Astrocyte (in vitro differentiated cells and primary cell): ENCODE results near the gene ZSCAN12. TPM values are rescaled to one million over a fixed set of nuclear protein-coding genes. Genes with fewer than 3 reads are reported as not detected.
A peak's percentile ranks its signal among the peaks of the same experiment; 100 is the strongest.

Experiments used
- DNase-seq: peaks from one replicate; pipeline ENCODE4 v3.0.0-alpha.2; 2010; ENCODE audit warnings: low read depth
- FAIRE-seq: peaks from 2 replicates; lab custom pipeline; 2011; peaks lifted over from hg19 to GRCh38; lab: Jason Lieb, UNC
- H2AFZ ChIP-seq: 2 replicates; pipeline ENCODE4 v1.6.0; 2012; ENCODE audit warnings: low read depth, low read length, inconsistent platforms
- H3K27ac ChIP-seq: 2 replicates; pipeline ENCODE4 v1.5.1; 2011; ENCODE audit warnings: low read depth, low read length, inconsistent platforms
- H3K27me3 ChIP-seq: 2 replicates; pipeline ENCODE4 v1.6.0; 2011; ENCODE audit warnings: low read length, inconsistent platforms; ENCODE audit not compliant: insufficient read depth
- H3K36me3 ChIP-seq: 2 replicates; pipeline ENCODE4 v1.5.1; 2011; ENCODE audit warnings: low read length, inconsistent platforms; ENCODE audit not compliant: insufficient read depth
- H3K4me1 ChIP-seq: 2 replicates; pipeline ENCODE4 v1.5.1; 2011; ENCODE audit warnings: low read length, inconsistent platforms; ENCODE audit not compliant: insufficient read depth
- H3K4me2 ChIP-seq: 2 replicates; pipeline ENCODE4 v1.6.0; 2012; ENCODE audit warnings: low read length, inconsistent platforms
- H3K4me3 ChIP-seq: 2 replicates; pipeline ENCODE4 v1.5.1; 2011; ENCODE audit warnings: low read depth, mild to moderate bottlenecking, low read length, inconsistent platforms; ENCODE audit not compliant: insufficient read depth
- H3K79me2 ChIP-seq: 2 replicates; pipeline ENCODE4 v1.6.0; 2012; ENCODE audit warnings: mild to moderate bottlenecking, low read length, inconsistent platforms; ENCODE audit not compliant: insufficient read depth
- H3K9ac ChIP-seq: 2 replicates; pipeline ENCODE4 v1.6.0; 2012; ENCODE audit warnings: mild to moderate bottlenecking, low read length, inconsistent platforms
- H3K9me3 ChIP-seq: 2 replicates; pipeline ENCODE4 v1.5.1; 2012; ENCODE audit warnings: low read depth, mild to moderate bottlenecking, low read length, inconsistent platforms; ENCODE audit not compliant: insufficient read depth
- H4K20me1 ChIP-seq: 2 replicates; pipeline ENCODE4 v1.6.0; 2012; ENCODE audit warnings: low read length, inconsistent platforms; ENCODE audit not compliant: insufficient read depth
- H3K27ac Mint-ChIP-seq: one replicate; pipeline ENCODE4 v1.8.0; 2021; ENCODE audit warnings: mild to moderate bottlenecking, mixed read lengths; ENCODE audit not compliant: unreplicated experiment
- H3K27me3 Mint-ChIP-seq: one replicate; pipeline ENCODE4 v1.8.0; 2021; ENCODE audit warnings: low read depth, mixed read lengths; ENCODE audit not compliant: unreplicated experiment
- H3K36me3 Mint-ChIP-seq: one replicate; pipeline ENCODE4 v1.8.0; 2021; ENCODE audit warnings: low read depth, mixed read lengths; ENCODE audit not compliant: unreplicated experiment
- H3K4me1 Mint-ChIP-seq: one replicate; pipeline ENCODE4 v1.8.0; 2021; ENCODE audit warnings: low read depth, mixed read lengths; ENCODE audit not compliant: unreplicated experiment
- H3K4me3 Mint-ChIP-seq: one replicate; pipeline ENCODE4 v1.8.0; 2021; ENCODE audit warnings: mild to moderate bottlenecking, moderate library complexity, mixed read lengths; ENCODE audit not compliant: unreplicated experiment
- H3K9me3 Mint-ChIP-seq: one replicate; pipeline ENCODE4 v1.8.0; 2021; ENCODE audit warnings: mild to moderate bottlenecking, mixed read lengths; ENCODE audit not compliant: unreplicated experiment
- CTCF ChIP-seq: IDR thresholded peaks from 2 replicates; pipeline ENCODE4 v1.5.1; 2011; ENCODE audit warnings: low read depth, mild to moderate bottlenecking, inconsistent platforms, low read length, moderate library complexity; ENCODE audit not compliant: insufficient read depth
- EZH2 ChIP-seq: IDR thresholded peaks from 2 replicates; pipeline ENCODE4 v1.6.1; 2012; ENCODE audit warnings: mild to moderate bottlenecking, low read length, inconsistent platforms; ENCODE audit not compliant: insufficient read depth
- total RNA-seq: library from RNA; stranded (reverse); gene quantifications from 2 replicates; pipeline ENCODE4 v1.2.1, GENCODE V29; 2021

ZSCAN12 gene
- total RNA-seq, 1 donor from 2014 or later, result 6.3 TPM

- Mint-ChIP-seq H3K9me3 (no peaks in the 10 kb centered on the region), H3K36me3 (peaks cover 2% of the 10 kb centered on the region), H3K27ac (no peak overlapping the region), H3K4me1 (no peaks in the 10 kb centered on the region), H3K27me3 (no peaks in the 10 kb centered on the region), H3K4me3 (no peak overlapping the region)
- peak overlapping the region; percentile 95 for H3K27ac ChIP-seq
- no peaks in the 10 kb centered on the region for H4K20me1 ChIP-seq
- H2AFZ ChIP-seq, result peak overlapping the region; percentile 59
- H3K9me3 ChIP-seq, result no peaks in the 10 kb centered on the region
- peaks cover 14% of the 10 kb centered on the region for H3K4me1 ChIP-seq
- peak overlapping the region; percentile 87 for H3K4me2 ChIP-seq
- DNase-seq, result peak; percentile 58
- no peaks in the 10 kb centered on the region for H3K36me3 ChIP-seq
- no peaks in the 10 kb centered on the region for H3K79me2 ChIP-seq
- TF ChIP-seq EZH2, result no peak
- peak overlapping the region; percentile 80 for H3K4me3 ChIP-seq
- H3K9ac ChIP-seq, result peak overlapping the region; percentile 90
- H3K27me3 ChIP-seq, result no peaks in the 10 kb centered on the region
- no peak for FAIRE-seq
Observed at GRCh38 chr6:28336284-28337120, 63.0 kb downstream of the ZSCAN12 start.

DNA sequence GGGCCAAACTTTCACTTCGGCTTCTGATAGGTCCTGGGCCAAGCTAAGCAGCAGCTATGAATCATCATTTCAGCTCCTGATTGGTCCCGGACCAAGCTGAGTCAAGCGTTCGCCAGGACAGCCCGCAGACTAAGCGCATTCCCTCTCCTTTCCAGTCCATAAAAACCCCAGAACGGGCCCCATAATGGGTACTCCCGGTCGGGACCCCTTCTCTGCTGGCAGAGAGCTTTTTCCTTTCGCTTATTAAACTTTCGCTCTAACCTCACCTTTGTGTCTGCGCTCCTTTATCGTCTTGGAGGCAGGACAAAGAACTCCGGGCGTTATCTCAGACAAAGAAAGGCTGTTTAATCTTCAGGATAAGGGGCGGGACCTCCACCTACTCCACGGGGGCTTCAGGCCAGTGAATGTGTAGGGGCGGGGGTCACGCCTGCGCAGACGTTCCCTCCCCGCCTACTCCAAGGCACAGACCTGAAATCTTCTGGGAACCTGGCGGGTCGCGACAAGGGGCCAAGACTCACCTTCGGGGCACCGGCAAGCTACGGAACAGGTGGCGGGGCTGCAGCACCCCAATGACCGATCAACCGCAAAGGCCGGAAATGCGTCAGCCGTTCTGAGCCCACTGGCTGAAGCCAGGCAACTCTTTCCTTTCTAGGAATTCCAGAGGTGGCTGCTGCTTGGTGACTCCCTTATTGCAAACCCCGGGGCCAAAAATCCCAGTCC, 63.8 kb downstream of the ZSCAN12 start, which contains the start of gene ZSCAN31:
Gene ZSCAN31, minus strand, starts transcription at position 585 of the 720 bp plus-strand sequence. CDS start 6,465 bp downstream, outside the sequence.
- peak; percentile 68 for FAIRE-seq
- peak within 1 kb of the TSS; percentile 59 for H2AFZ ChIP-seq

More for the DNA sequence above, 63.8 kb downstream of the ZSCAN12 start, which contains the start of gene ZSCAN31:
- H3K4me2 ChIP-seq, result peak within 1 kb of the TSS; percentile 87
- peak within 1 kb of the TSS; percentile 90 for H3K9ac ChIP-seq
- Mint-ChIP-seq H3K4me1 (no peaks in the 10 kb centered on the region), H3K36me3 (peaks cover under 1% of the 10 kb centered on the region), H3K4me3 (no peak within 1 kb of the TSS), H3K9me3 (no peaks in the 10 kb centered on the region), H3K27me3 (no peaks in the 10 kb centered on the region), H3K27ac (no peak within 1 kb of the TSS)
- no peak for TF ChIP-seq CTCF
- TF ChIP-seq EZH2, result no peak
- H3K27ac ChIP-seq, result peak within 1 kb of the TSS; percentile 95
- peaks cover 14% of the 10 kb centered on the region for H3K4me1 ChIP-seq
- H3K79me2 ChIP-seq, result no peaks in the 10 kb centered on the region
- H4K20me1 ChIP-seq, result no peaks in the 10 kb centered on the region
- no peaks in the 10 kb centered on the region for H3K9me3 ChIP-seq
- peak within 1 kb of the TSS; percentile 80 for H3K4me3 ChIP-seq
- no peaks in the 10 kb centered on the region for H3K27me3 ChIP-seq
- no peaks in the 10 kb centered on the region for H3K36me3 ChIP-seq
- peak; percentile 99 for DNase-seq
